ENCODE results near the gene DOK4. TPM values are rescaled to one million over a fixed set of nuclear protein-coding genes. Genes with fewer than 3 reads are reported as not detected.
A peak's percentile ranks its signal among the peaks of the same experiment; 100 is the strongest.

Gene DOK4
- total RNA-seq, 4 donors from 2014 or later = 2.2 to 3.6 (median 2.9) TPM

GRCh38 chr16:57530522-57531252, 44.4 kb upstream of the DOK4 start:
- no peaks in the 10 kb centered on the region for H3K4me1 ChIP-seq
- in situ Hi-C loops (cut with MboI; ENCODE audit: low sequenced_read_pairs in 4 of 4) (no loop called here), intact Hi-C loops (cut with DNase I; ENCODE audit: low total_unique reads) (no loop called here)
- TF ChIP-seq CTCF (IDR thresholded peaks at IDR 0.05 in 4 of 5, conservative IDR thresholded peaks at IDR 0.05 in 1 of 5) (no peak), POLR2A (IDR thresholded peaks at IDR 0.05) (no peak)
- H3K4me3 ChIP-seq = no peak overlapping the region
- no peaks in the 10 kb centered on the region for H3K36me3 ChIP-seq
- H3K27ac ChIP-seq = no peak overlapping the region
- no peaks in the 10 kb centered on the region for H3K27me3 ChIP-seq
- ATAC-seq (no peak), DNase-seq (peak in 1 of 2 donors; percentile 5)
- H3K9me3 ChIP-seq = no peaks in the 10 kb centered on the region

GRCh38 chr16:57530104-57530521, 43.8 kb upstream of the DOK4 start:
- Histone ChIP-seq H3K4me3 (no peak overlapping the region), H3K36me3 (no peaks in the 10 kb centered on the region), H3K27ac (no peak overlapping the region), H3K9me3 (no peaks in the 10 kb centered on the region), H3K4me1 (no peaks in the 10 kb centered on the region), H3K27me3 (no peaks in the 10 kb centered on the region)
- in situ Hi-C loops (cut with MboI; ENCODE audit: low sequenced_read_pairs in 4 of 4) (no loop called here), intact Hi-C loops (cut with DNase I; ENCODE audit: low total_unique reads) (no loop called here)
- ATAC-seq (no peak), DNase-seq (peak in 1 of 2 donors; percentile 10)
- TF ChIP-seq POLR2A (IDR thresholded peaks at IDR 0.05) = no peak
- no peak for TF ChIP-seq CTCF (IDR thresholded peaks at IDR 0.05 in 4 of 5, conservative IDR thresholded peaks at IDR 0.05 in 1 of 5)

- no peaks in the 10 kb centered on the region for H3K27me3 ChIP-seq
- peak in 1 of 2 donors; percentile 8 for DNase-seq
- intact Hi-C loops (cut with DNase I; ENCODE audit: low total_unique reads) (no loop called here), in situ Hi-C loops (cut with MboI; ENCODE audit: low sequenced_read_pairs in 4 of 4) (no loop called here)
- ATAC-seq = no peak
- no peaks in the 10 kb centered on the region for H3K9me3 ChIP-seq
- H3K27ac ChIP-seq = no peak overlapping the region
- no peak for TF ChIP-seq POLR2A (IDR thresholded peaks at IDR 0.05)
- H3K4me3 ChIP-seq = no peak overlapping the region
- H3K4me1 ChIP-seq = no peaks in the 10 kb centered on the region
- H3K36me3 ChIP-seq = no peaks in the 10 kb centered on the region
Measured at GRCh38 chr16:57529391-57530103, 43.3 kb upstream of the DOK4 start.

- TF ChIP-seq POLR2A (IDR thresholded peaks at IDR 0.05) (no peak), CTCF (IDR thresholded peaks at IDR 0.05 in 4 of 5, conservative IDR thresholded peaks at IDR 0.05 in 1 of 5) (no peak)
- ATAC-seq (no peak), DNase-seq (peak in 1 of 2 donors; percentile 5)
- Histone ChIP-seq H3K36me3 (no peaks in the 10 kb centered on the region), H3K4me1 (no peaks in the 10 kb centered on the region), H3K9me3 (no peaks in the 10 kb centered on the region), H3K27me3 (no peaks in the 10 kb centered on the region), H3K27ac (no peak overlapping the region), H3K4me3 (no peak overlapping the region)
- intact Hi-C loops (cut with DNase I; ENCODE audit: low total_unique reads) = no loop called here
- in situ Hi-C loops (cut with MboI; ENCODE audit: low sequenced_read_pairs in 4 of 4) = no loop called here
Measured at GRCh38 chr16:57528499-57529390, 42.5 kb upstream of the DOK4 start.
